H9 (cell line): ENCODE data around the gene FMN1. TPM values are rescaled to one million over a fixed set of nuclear protein-coding genes. Genes with fewer than 3 reads are reported as not detected.

Source experiments
- DNase-seq: peaks from one replicate; pipeline ENCODE4 v3.0.0-alpha.2; 2017
- H2AFZ ChIP-seq: one replicate; pipeline ENCODE4 v1.6.1; 2013; ENCODE audit warnings: mild to moderate bottlenecking, low read length, control low read depth, moderate library complexity
- H2AK5ac ChIP-seq: 2 replicates; pipeline ENCODE4 v1.6.1; 2013; ENCODE audit warnings: low read length, control low read depth, mixed read lengths; ENCODE audit not compliant: insufficient read length
- H2BK120ac ChIP-seq: one replicate; pipeline ENCODE4 v1.6.1; 2013; ENCODE audit warnings: low read depth, mild to moderate bottlenecking, low read length, control low read depth, inconsistent platforms; ENCODE audit not compliant: poor library complexity, severe bottlenecking
- H2BK12ac ChIP-seq: 2 replicates; pipeline ENCODE4 v1.6.1; 2013; ENCODE audit warnings: low read length, control low read depth, mixed read lengths, low read depth; ENCODE audit not compliant: insufficient read length
- H2BK15ac ChIP-seq: 2 replicates; pipeline ENCODE4 v1.6.1; 2013; ENCODE audit warnings: low read depth, low read length, control low read depth
- H2BK20ac ChIP-seq: one replicate; pipeline ENCODE4 v1.6.1; 2013; ENCODE audit warnings: low read depth, mild to moderate bottlenecking, low read length, control low read depth, inconsistent platforms; ENCODE audit not compliant: poor library complexity, severe bottlenecking
- H2BK5ac ChIP-seq: 2 replicates; pipeline ENCODE4 v1.6.1; 2013; ENCODE audit warnings: low read length, control low read depth, mixed read lengths; ENCODE audit not compliant: insufficient read length
- H3K14ac ChIP-seq: 2 replicates; pipeline ENCODE4 v1.6.1; 2013; ENCODE audit warnings: low read length, control low read depth; ENCODE audit not compliant: insufficient read depth
- H3K18ac ChIP-seq: 2 replicates; pipeline ENCODE4 v1.6.1; 2013; ENCODE audit warnings: low read depth, mild to moderate bottlenecking, mixed read lengths, low read length, control low read depth; ENCODE audit not compliant: insufficient read length
- H3K23ac ChIP-seq: 2 replicates; pipeline ENCODE4 v1.6.1; 2013; ENCODE audit warnings: low read length, control low read depth, mixed read lengths, low read depth; ENCODE audit not compliant: insufficient read length
- H3K23me2 ChIP-seq: 2 replicates; pipeline ENCODE4 v1.6.1; 2013; ENCODE audit warnings: low read depth, mild to moderate bottlenecking, mixed read lengths, low read length, control low read depth; ENCODE audit not compliant: insufficient read length, poor library complexity, severe bottlenecking
- H3K27ac ChIP-seq: 2 replicates; pipeline ENCODE4 v1.5.1; 2013; ENCODE audit warnings: low read length, control low read depth, mixed read lengths, low read depth; ENCODE audit not compliant: insufficient read length
- H3K27me3 ChIP-seq: 2 replicates; pipeline ENCODE4 v1.6.1; 2013; ENCODE audit warnings: low read length, control low read depth, inconsistent platforms; ENCODE audit not compliant: insufficient read depth
- H3K4ac ChIP-seq: 2 replicates; pipeline ENCODE4 v1.6.1; 2013; ENCODE audit warnings: low read depth, mild to moderate bottlenecking, control low read depth, inconsistent platforms, low read length, moderate library complexity
- H3K4me1 ChIP-seq: 2 replicates; pipeline ENCODE4 v1.6.1; 2013; ENCODE audit warnings: low read length, control low read depth, inconsistent platforms; ENCODE audit not compliant: insufficient read depth
- H3K4me2 ChIP-seq: 2 replicates; pipeline ENCODE4 v1.6.1; 2013; ENCODE audit warnings: low read length, control low read depth, mixed read lengths; ENCODE audit not compliant: insufficient read length, insufficient read depth
- H3K56ac ChIP-seq: 2 replicates; pipeline ENCODE4 v1.6.1; 2013; ENCODE audit warnings: low read depth, mild to moderate bottlenecking, mixed read lengths, low read length, control low read depth; ENCODE audit not compliant: insufficient read length
- H3K79me1 ChIP-seq: 2 replicates; pipeline ENCODE4 v1.6.1; 2013; ENCODE audit warnings: low read depth, mild to moderate bottlenecking, moderate library complexity, low read length, control low read depth, inconsistent platforms; ENCODE audit not compliant: insufficient read depth, poor library complexity, severe bottlenecking
- H3K79me2 ChIP-seq: 2 replicates; pipeline ENCODE4 v1.6.1; 2013; ENCODE audit warnings: low read length, control low read depth, inconsistent platforms; ENCODE audit not compliant: insufficient read depth
- H3K9ac ChIP-seq: 2 replicates; pipeline ENCODE4 v1.6.1; 2013; ENCODE audit warnings: low read length, control low read depth, mixed read lengths; ENCODE audit not compliant: insufficient read length; ENCODE audit errors: extremely low read depth
- H3K9me3 ChIP-seq: one replicate; pipeline ENCODE4 v1.6.1; 2013; ENCODE audit warnings: low read depth, low read length, inconsistent platforms; ENCODE audit not compliant: control insufficient read depth
- H3T11ph ChIP-seq: one replicate; pipeline ENCODE4 v1.6.1; 2013; ENCODE audit warnings: mild to moderate bottlenecking, low read length, control low read depth, inconsistent platforms
- H4K20me1 ChIP-seq: one replicate; pipeline ENCODE4 v1.6.1; 2013; ENCODE audit not compliant: control insufficient read depth, insufficient read length, insufficient read depth
- H4K5ac ChIP-seq: 2 replicates; pipeline ENCODE4 v1.6.1; 2013; ENCODE audit warnings: low read depth, mild to moderate bottlenecking, mixed read lengths, low read length, control low read depth; ENCODE audit not compliant: insufficient read length
- H4K8ac ChIP-seq: replicated peaks from 2 replicates; pipeline ENCODE4 v1.6.1; 2013; ENCODE audit warnings: low read length, control low read depth, mixed read lengths, low read depth; ENCODE audit not compliant: insufficient read length
- H4K91ac ChIP-seq: 2 replicates; pipeline ENCODE4 v1.6.1; 2013; ENCODE audit warnings: low read depth, mild to moderate bottlenecking, moderate library complexity, mixed read lengths, low read length, control low read depth; ENCODE audit not compliant: insufficient read length
- H3K27ac Mint-ChIP-seq, 3 experiments: 2 replicates in 2 of 3; 3 replicates in 1 of 3; pipeline ENCODE4 v1.8.0; 2020 to 2021; ENCODE audit warnings: mixed read lengths in 3 of 3, mild to moderate bottlenecking in 1 of 3, moderate library complexity in 1 of 3
- H3K27me3 Mint-ChIP-seq: 2 replicates; pipeline ENCODE4 v1.8.0; 2021; ENCODE audit warnings: low read depth, mild to moderate bottlenecking, moderate library complexity, mixed read lengths
- H3K36me3 Mint-ChIP-seq, 3 experiments: 2 replicates in 2 of 3; 3 replicates in 1 of 3; pipeline ENCODE4 v1.8.0; 2020 to 2021; ENCODE audit warnings: low read depth in 3 of 3, mixed read lengths in 3 of 3; ENCODE audit not compliant: insufficient read depth in 1 of 3
- H3K4me1 Mint-ChIP-seq, 2 experiments: 2 replicates each; pipeline ENCODE4 v1.8.0; 2020; ENCODE audit warnings: mixed read lengths in 2 of 2
- H3K4me3 Mint-ChIP-seq, 2 experiments: 2 replicates in 1 of 2; 3 replicates in 1 of 2; pipeline ENCODE4 v1.8.0; 2020 to 2021; ENCODE audit warnings: mild to moderate bottlenecking in 2 of 2, mixed read lengths in 2 of 2, moderate library complexity in 1 of 2
- H3K9me3 Mint-ChIP-seq, 2 experiments: 2 replicates in 1 of 2; 3 replicates in 1 of 2; pipeline ENCODE4 v1.8.0; 2020; ENCODE audit warnings: mild to moderate bottlenecking in 2 of 2, mixed read lengths in 2 of 2, moderate library complexity in 1 of 2
- WGBS: extraction: QIAGEN DNeasy Blood & Tissue Kit; methylation state at CpG from one replicate; pipeline ENCODE4 v1.1.7; 2013; ENCODE audit warnings: missing lambda C conversion rate, low lambda C conversion rate, mixed read lengths; ENCODE audit not compliant: insufficient read length; ENCODE audit errors: extremely low coverage; 5-methylcytosine and 5-hydroxymethylcytosine counted together
- total RNA-seq: library from RNA; stranded (reverse); gene quantifications from 2 replicates; pipeline ENCODE4 v1.2.1, GENCODE V29; 2021
- TF ChIP-seq, protein P1 (sequence below): fragments of 200-600 bp; sonication (generic); conservative IDR thresholded peaks from 3 replicates; pipeline ENCODE4 v1.8.0; 2021; ENCODE audit warnings: antibody characterized with exemption, mild to moderate bottlenecking

The FMN1 gene
- total RNA-seq, 1 experiment from 2014 or later: 1.9 TPM

- Histone ChIP-seq H3K79me1 (no peaks in the 10 kb centered on the region), H3K23ac (no peak overlapping the region), H3K4ac (no peak overlapping the region), H2AFZ (no peak overlapping the region), H2AK5ac (no peak overlapping the region), H4K20me1 (no peaks in the 10 kb centered on the region), H3K14ac (no peak overlapping the region), H3K27ac (no peak overlapping the region), H3K56ac (no peak overlapping the region), H2BK5ac (no peak overlapping the region), H3K79me2 (no peaks in the 10 kb centered on the region), H3K4me2 (no peak overlapping the region), H2BK12ac (no peak overlapping the region), H3K4me1 (no peaks in the 10 kb centered on the region; the same call in 1 of the 2 replicates), H2BK15ac (no peak overlapping the region), H3K23me2 (no peaks in the 10 kb centered on the region), H2BK120ac (no peak overlapping the region), H3K9ac (no peak overlapping the region), H4K5ac (no peak overlapping the region), H2BK20ac (no peak overlapping the region), H3K18ac (no peak overlapping the region), H3K9me3 (no peaks in the 10 kb centered on the region), H4K8ac (no peak overlapping the region), H4K91ac (no peak overlapping the region), H3K27me3 (no peaks in the 10 kb centered on the region), H3T11ph (no peak overlapping the region)
- Mint-ChIP-seq H3K4me3 (no peak overlapping the region), H3K9me3 (no peaks in the 10 kb centered on the region), H3K36me3 (no peaks in the 10 kb centered on the region), H3K4me1 (peaks cover 13 to 17% of the 10 kb centered on the region in 2 experiments), H3K27ac (no peak overlapping the region), H3K27me3 (no peaks in the 10 kb centered on the region)
- no peak for DNase-seq
- WGBS: no CpG with 5 or more reads among the region's 6 CpGs
- TF ChIP-seq, protein P1, sequence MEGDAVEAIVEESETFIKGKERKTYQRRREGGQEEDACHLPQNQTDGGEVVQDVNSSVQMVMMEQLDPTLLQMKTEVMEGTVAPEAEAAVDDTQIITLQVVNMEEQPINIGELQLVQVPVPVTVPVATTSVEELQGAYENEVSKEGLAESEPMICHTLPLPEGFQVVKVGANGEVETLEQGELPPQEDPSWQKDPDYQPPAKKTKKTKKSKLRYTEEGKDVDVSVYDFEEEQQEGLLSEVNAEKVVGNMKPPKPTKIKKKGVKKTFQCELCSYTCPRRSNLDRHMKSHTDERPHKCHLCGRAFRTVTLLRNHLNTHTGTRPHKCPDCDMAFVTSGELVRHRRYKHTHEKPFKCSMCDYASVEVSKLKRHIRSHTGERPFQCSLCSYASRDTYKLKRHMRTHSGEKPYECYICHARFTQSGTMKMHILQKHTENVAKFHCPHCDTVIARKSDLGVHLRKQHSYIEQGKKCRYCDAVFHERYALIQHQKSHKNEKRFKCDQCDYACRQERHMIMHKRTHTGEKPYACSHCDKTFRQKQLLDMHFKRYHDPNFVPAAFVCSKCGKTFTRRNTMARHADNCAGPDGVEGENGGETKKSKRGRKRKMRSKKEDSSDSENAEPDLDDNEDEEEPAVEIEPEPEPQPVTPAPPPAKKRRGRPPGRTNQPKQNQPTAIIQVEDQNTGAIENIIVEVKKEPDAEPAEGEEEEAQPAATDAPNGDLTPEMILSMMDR: no peak
Measured at GRCh38 chr15:32884146-32884545, 310.4 kb downstream of the FMN1 start.
